ENCODE data around the gene APOE.
"Not testable (repeated sequence)": the region's sequence is repeated elsewhere in the genome, so short reads cannot be mapped to it uniquely, and the experiment has no call there.

Gene APOE

DNA sequence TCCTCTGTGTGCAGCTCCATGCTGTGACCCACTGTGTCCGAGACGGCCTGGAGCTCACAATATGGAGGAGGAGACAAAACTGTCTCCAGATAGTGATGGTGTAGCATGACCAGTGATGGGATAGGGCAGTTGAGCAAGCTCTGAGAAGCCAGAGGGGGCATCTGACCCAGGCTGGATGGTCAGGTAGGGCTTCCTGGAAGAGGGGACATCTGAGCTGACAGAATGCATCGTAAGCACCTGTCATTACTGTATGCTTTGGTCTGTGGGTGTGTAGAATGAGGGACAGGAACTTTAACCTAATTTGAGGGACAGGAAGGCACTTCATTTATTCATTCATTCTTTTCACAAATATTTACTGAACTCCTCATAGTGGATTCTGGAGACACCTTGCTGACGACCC, 21.0 kb upstream of the APOE start:
- Histone ChIP-seq H3K4me1 (ENCODE audit: control insufficient read depth, insufficient read depth, low read length) (peaks cover 1% of the 10 kb centered on the region; the same call in 1 of the 2 replicates), H3K27me3 (ENCODE audit: control insufficient read depth, insufficient read depth, low read length) (no peaks in the 10 kb centered on the region), H3K27ac (ENCODE audit: low read length) (no peak overlapping the region), H3K9me3 (ENCODE audit: control insufficient read depth, insufficient read depth, low read length) (no peaks in the 10 kb centered on the region), H3K4me3 (ENCODE audit: low read length) (no peak overlapping the region), H3K36me3 (ENCODE audit: control insufficient read depth, insufficient read depth, low read length) (peaks cover 19% of the 10 kb centered on the region)
- no CpG with 5 or more reads among the region's 4 CpGs for WGBS (ENCODE audit: insufficient coverage, insufficient read length)
- no peak for DNase-seq (ENCODE audit: low read depth, low spot score)

DNA sequence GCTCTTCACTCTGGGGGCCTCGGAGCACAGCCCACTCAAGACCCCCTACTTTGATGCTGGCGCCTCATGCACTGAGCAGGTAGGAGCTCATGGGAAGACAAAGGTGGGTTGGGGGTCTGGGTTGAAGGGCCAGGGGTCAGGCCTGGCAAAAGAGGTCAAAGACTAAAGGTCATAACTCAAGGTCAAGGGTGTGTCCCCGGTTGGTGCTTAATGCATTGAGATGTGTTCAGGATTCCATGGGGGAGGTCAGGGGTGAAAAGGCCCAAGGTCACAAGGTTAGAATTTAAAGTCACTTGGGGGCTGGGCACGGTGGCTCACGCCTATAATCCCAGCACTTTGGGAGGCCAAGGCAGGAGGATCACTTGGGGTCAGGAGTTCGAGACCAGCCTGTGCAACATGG, 19.5 kb upstream of the APOE start:
- WGBS (ENCODE audit: insufficient coverage, insufficient read length), result no CpG with 5 or more reads among the region's 6 CpGs
- Histone ChIP-seq H3K27me3 (ENCODE audit: control insufficient read depth, insufficient read depth, low read length) (no peaks in the 10 kb centered on the region), H3K36me3 (ENCODE audit: control insufficient read depth, insufficient read depth, low read length) (peaks cover 17% of the 10 kb centered on the region), H3K9me3 (ENCODE audit: control insufficient read depth, insufficient read depth, low read length) (no peaks in the 10 kb centered on the region), H3K27ac (ENCODE audit: low read length) (no peak overlapping the region), H3K4me3 (ENCODE audit: low read length) (no peak overlapping the region), H3K4me1 (ENCODE audit: control insufficient read depth, insufficient read depth, low read length) (no peaks in the 10 kb centered on the region)
- DNase-seq (ENCODE audit: low read depth, low spot score), result no peak

DNA sequence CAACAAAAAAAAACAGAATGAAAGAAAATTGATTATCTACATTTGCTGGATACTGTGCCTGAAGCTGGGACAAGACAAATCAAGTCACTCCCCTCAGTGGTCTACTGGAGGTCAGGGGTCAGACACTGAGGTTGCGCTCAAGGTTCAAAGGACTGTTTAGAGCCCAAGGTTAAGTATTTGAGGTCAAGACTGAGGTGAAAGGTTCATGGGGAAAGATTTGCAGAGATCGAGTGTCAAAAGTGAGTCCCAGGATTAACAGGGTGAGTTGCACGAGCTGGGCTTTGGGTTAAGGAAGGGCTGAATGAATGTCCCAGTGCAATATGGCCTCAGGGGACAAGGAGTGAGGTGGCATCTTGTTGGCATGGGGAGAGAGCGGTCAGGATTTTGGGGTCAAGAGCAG, 17.9 kb upstream of the APOE start:
- H3K27me3 ChIP-seq (ENCODE audit: control insufficient read depth, insufficient read depth, low read length), result no peaks in the 10 kb centered on the region
- no peaks in the 10 kb centered on the region for H3K4me1 ChIP-seq (ENCODE audit: control insufficient read depth, insufficient read depth, low read length)
- DNase-seq (ENCODE audit: low read depth, low spot score), result no peak
- no peaks in the 10 kb centered on the region for H3K9me3 ChIP-seq (ENCODE audit: control insufficient read depth, insufficient read depth, low read length)
- H3K27ac ChIP-seq (ENCODE audit: low read length), result no peak overlapping the region
- H3K4me3 ChIP-seq (ENCODE audit: low read length), result no peak overlapping the region
- peaks cover 17% of the 10 kb centered on the region for H3K36me3 ChIP-seq (ENCODE audit: control insufficient read depth, insufficient read depth, low read length)
- WGBS (ENCODE audit: insufficient coverage, insufficient read length), result no CpG with 5 or more reads among the region's 4 CpGs

DNA sequence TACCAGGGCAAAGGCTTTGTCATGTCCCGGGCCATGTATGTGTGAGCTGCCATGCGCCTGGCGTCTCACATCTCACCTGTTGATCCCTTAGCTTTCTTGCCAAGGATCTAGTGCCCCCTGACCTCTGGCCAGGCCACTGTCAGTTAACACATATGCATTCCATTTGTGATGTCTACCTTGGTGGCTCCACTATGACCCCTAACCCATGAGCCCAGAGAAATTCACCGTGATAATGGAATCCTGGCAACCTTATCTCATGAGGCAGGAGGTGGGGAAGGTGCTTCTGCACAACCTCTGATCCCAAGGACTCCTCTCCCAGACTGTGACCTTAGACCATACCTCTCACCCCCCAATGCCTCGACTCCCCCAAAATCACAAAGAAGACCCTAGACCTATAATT, 17.3 kb upstream of the APOE start:
- not testable (repeated sequence) for H3K4me1 ChIP-seq (ENCODE audit: control insufficient read depth, insufficient read depth, low read length); H3K4me3 ChIP-seq (ENCODE audit: low read length); H3K27me3 ChIP-seq (ENCODE audit: control insufficient read depth, insufficient read depth, low read length); H3K27ac ChIP-seq (ENCODE audit: low read length); H3K9me3 ChIP-seq (ENCODE audit: control insufficient read depth, insufficient read depth, low read length); DNase-seq (ENCODE audit: low read depth, low spot score)
- H3K36me3 ChIP-seq (ENCODE audit: control insufficient read depth, insufficient read depth, low read length), result peaks cover 22% of the 10 kb centered on the region
- no CpG with 5 or more reads among the region's 5 CpGs for WGBS (ENCODE audit: insufficient coverage, insufficient read length)

DNA sequence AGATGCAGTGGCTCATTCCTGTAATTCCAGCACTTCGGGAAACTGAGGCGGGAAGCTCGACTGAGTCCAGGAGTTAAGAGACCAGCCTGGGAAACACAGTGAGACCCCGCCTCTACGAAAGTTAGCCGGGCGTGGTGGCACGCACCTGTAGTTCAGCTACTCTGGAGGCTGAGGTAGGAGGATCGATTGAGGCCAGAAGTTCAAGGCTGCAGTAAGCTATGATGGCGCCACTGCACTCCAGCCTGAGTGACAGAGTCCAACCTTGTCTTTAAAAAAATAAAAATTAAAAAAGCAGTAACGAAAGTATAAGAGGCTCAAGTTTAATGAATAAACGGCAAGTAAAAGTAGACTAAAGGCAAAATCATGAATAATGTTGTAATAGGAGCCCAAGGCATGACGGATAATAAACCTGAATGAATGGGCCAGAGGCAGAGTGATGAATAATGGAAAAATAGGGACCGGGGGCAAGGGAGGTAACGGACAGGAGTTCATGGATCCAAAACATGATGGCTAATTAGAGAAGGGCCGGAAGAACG, 15.7 kb upstream of the APOE start:
- WGBS (ENCODE audit: insufficient coverage, insufficient read length), result no CpG with 5 or more reads among the region's 17 CpGs
- H3K36me3 ChIP-seq (ENCODE audit: control insufficient read depth, insufficient read depth, low read length), result peaks cover 30% of the 10 kb centered on the region

DNA sequence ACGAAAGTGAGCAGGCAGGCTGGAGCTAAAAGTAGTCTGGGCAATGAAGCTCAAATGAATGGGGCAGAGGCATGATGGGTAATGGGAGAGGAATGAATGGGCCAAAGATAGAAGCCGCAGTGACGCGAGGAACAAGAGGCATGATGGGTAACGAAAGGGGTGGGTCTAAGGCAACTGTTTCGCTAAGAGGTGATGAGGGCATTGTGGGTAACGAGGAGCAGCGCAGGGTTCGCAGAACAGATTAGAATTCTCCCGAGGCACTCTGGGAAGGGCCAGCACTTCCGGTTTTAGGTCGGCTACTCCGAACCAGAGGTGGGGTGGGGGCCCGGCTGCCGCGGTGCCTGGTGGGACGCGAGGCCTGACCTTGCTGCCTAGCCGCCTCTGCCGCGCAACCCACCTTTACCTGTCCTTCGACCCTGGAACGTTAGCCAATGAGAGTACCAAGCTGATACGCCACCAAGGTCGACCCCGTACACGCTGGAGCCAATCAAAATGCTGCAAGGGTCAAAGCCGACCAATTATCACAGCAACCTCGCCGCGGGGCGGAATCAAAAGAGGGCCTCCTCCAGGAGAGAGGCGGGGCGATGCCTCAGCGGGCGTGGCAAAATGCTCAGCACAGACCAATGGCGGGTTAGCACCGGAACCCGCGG, 15.1 kb upstream of the APOE start:
- peak; percentile 99 for DNase-seq (ENCODE audit: low read depth, low spot score)
- Histone ChIP-seq H3K27me3 (ENCODE audit: control insufficient read depth, insufficient read depth, low read length) (no peaks in the 10 kb centered on the region), H3K27ac (ENCODE audit: low read length) (no peak overlapping the region), H3K9me3 (ENCODE audit: control insufficient read depth, insufficient read depth, low read length) (no peaks in the 10 kb centered on the region), H3K36me3 (ENCODE audit: control insufficient read depth, insufficient read depth, low read length) (peaks cover 33% of the 10 kb centered on the region), H3K4me3 (ENCODE audit: low read length) (peak overlapping the region; percentile 1; the same call in 1 of the 2 replicates), H3K4me1 (ENCODE audit: control insufficient read depth, insufficient read depth, low read length) (no peaks in the 10 kb centered on the region)
- WGBS (ENCODE audit: insufficient coverage, insufficient read length), result no CpG with 5 or more reads among the region's 40 CpGs

More for the DNA sequence above, 15.7 kb upstream of the APOE start:
- Histone ChIP-seq H3K4me1 (ENCODE audit: control insufficient read depth, insufficient read depth, low read length) (no peaks in the 10 kb centered on the region), H3K4me3 (ENCODE audit: low read length) (peak overlapping the region; percentile 1; the same call in 1 of the 2 replicates), H3K27me3 (ENCODE audit: control insufficient read depth, insufficient read depth, low read length) (no peaks in the 10 kb centered on the region), H3K9me3 (ENCODE audit: control insufficient read depth, insufficient read depth, low read length) (no peaks in the 10 kb centered on the region), H3K27ac (ENCODE audit: low read length) (no peak overlapping the region)
- no peak for DNase-seq (ENCODE audit: low read depth, low spot score)

DNA sequence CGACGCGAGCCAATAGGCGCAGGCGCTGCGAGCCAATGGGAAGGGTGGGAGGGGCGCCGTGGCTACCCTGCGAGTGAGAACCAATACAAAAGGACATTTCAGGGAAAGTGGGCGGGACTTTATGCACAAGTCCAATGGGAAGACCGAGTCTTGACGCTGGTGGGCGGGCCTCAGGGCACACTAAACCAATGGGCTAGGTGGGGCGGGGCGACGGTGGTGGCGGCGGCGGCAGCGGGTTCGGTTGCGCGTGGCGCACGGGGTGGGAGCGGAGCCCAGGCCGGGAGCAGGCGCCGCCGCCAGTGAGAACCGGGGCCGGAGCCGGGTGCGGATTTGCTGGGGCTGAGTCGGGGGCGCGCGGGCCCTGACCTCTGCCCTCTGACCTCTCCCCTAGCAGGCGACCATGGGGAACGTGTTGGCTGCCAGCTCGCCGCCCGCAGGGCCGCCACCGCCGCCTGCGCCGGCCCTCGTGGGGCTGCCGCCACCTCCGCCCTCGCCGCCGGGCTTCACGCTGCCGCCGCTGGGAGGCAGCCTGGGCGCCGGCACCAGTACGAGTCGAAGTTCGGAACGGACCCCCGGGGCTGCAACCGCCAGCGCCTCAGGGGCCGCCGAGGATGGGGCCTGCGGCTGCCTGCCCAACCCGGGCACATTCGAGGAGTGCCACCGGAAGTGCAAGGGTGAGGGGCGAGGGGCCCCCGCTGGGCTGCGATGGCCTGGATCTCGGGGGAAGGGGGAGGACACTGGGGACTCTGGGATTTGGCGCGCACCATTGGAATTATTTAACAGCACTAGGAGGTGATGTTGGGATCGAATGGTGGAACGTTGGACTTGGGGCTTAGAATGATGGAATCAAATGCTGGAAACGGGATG, 14.3 kb upstream of the APOE start, which contains the start of gene TOMM40:
Gene TOMM40, plus strand, starts transcription at position 239 of the 867 bp plus-strand sequence. Its CDS starts 162 bp downstream, at position 401.
- Histone ChIP-seq H3K36me3 (ENCODE audit: control insufficient read depth, insufficient read depth, low read length) (peaks cover 32% of the 10 kb centered on the region), H3K4me3 (ENCODE audit: low read length) (peak within 1 kb of the TSS; percentile 52), H3K27me3 (ENCODE audit: control insufficient read depth, insufficient read depth, low read length) (no peaks in the 10 kb centered on the region), H3K9me3 (ENCODE audit: control insufficient read depth, insufficient read depth, low read length) (no peaks in the 10 kb centered on the region), H3K27ac (ENCODE audit: low read length) (no peak within 1 kb of the TSS), H3K4me1 (ENCODE audit: control insufficient read depth, insufficient read depth, low read length) (no peaks in the 10 kb centered on the region)
- WGBS (ENCODE audit: insufficient coverage, insufficient read length), result no CpG with 5 or more reads among the region's 81 CpGs
- peak; percentile 99 for DNase-seq (ENCODE audit: low read depth, low spot score)

DNA sequence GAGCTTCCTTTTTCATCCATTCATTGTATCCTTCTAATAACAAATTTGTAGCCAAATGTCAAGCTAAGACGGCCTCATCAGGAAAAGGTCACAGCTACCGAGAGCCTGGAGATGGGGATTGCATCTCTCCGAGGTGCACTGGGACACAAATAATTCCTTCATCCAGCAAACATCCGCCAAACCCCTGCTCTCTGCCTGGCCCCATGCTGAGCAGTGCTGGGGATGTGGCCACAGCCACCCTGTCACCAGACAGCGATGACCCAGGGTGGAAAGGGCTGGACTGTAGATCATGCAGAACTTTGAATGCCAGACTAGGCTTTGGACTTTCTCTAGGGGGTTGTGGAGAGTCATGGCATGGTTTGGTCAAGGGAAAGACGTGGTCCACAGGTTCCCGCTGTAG, 12.7 kb upstream of the APOE start:
- peaks cover 36% of the 10 kb centered on the region for H3K36me3 ChIP-seq (ENCODE audit: control insufficient read depth, insufficient read depth, low read length)
- H3K27me3 ChIP-seq (ENCODE audit: control insufficient read depth, insufficient read depth, low read length), result no peaks in the 10 kb centered on the region
- no peaks in the 10 kb centered on the region for H3K9me3 ChIP-seq (ENCODE audit: control insufficient read depth, insufficient read depth, low read length)
- H3K4me1 ChIP-seq (ENCODE audit: control insufficient read depth, insufficient read depth, low read length), result no peaks in the 10 kb centered on the region
- WGBS (ENCODE audit: insufficient coverage, insufficient read length), result no CpG with 5 or more reads among the region's 7 CpGs
- no peak for DNase-seq (ENCODE audit: low read depth, low spot score)
- no peak overlapping the region for H3K27ac ChIP-seq (ENCODE audit: low read length)
- no peak overlapping the region for H3K4me3 ChIP-seq (ENCODE audit: low read length)

DNA sequence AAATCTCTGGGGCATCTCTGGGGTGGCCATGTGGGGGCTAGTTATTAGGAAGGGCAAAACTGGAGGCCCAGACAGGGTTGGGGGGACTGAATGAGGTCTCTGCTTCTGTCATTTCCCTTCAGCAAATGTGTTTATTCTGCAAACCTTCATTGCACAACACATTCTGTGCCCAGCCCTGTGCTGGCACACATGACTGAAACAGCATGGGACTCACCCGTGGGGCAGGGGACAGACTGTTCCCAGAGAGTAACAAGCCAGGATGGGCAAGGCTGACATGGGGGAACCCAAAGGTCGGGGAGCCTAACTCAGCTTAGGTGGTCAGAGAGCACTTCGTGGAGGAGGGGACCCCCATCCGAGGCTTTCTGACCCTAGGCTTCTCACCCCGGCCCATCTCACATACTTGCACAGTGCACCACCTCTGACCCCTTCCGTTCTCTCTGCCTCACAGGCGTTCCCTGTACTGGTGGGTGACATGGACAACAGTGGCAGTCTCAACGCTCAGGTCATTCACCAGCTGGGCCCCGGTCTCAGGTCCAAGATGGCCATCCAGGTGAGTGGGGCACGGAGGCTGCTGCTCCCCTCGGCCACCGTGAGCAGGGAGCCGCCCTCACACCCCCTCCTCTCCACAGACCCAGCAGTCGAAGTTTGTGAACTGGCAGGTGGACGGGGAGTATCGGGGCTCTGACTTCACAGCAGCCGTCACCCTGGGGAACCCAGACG, 12.1 kb upstream of the APOE start:
- H3K36me3 ChIP-seq (ENCODE audit: control insufficient read depth, insufficient read depth, low read length), result peaks cover 35% of the 10 kb centered on the region
- H3K27me3 ChIP-seq (ENCODE audit: control insufficient read depth, insufficient read depth, low read length), result no peaks in the 10 kb centered on the region
- no CpG with 5 or more reads among the region's 18 CpGs for WGBS (ENCODE audit: insufficient coverage, insufficient read length)
- H3K9me3 ChIP-seq (ENCODE audit: control insufficient read depth, insufficient read depth, low read length), result no peaks in the 10 kb centered on the region
- no peak overlapping the region for H3K4me3 ChIP-seq (ENCODE audit: low read length)
- H3K27ac ChIP-seq (ENCODE audit: low read length), result no peak overlapping the region
- no peaks in the 10 kb centered on the region for H3K4me1 ChIP-seq (ENCODE audit: control insufficient read depth, insufficient read depth, low read length)
- no peak for DNase-seq (ENCODE audit: low read depth, low spot score)

DNA sequence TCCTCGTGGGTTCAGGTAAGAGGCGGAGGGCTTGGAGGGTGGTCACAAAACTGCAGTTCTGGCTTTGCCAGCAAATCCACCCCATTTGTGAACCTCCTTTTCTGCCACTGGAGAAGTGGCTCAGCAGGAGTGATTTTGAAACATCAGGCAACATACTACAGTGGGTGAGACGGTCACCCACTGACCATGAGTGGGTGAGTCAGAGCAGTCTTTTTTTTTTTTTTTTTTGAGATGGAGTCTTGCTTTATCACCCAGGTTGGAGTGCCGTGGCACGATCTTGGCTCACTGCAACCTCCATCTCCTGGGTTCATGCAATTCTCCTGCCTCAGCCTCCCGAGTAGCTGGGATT, 11.6 kb upstream of the APOE start:
- Histone ChIP-seq H3K27me3 (ENCODE audit: control insufficient read depth, insufficient read depth, low read length) (no peaks in the 10 kb centered on the region), H3K27ac (ENCODE audit: low read length) (no peak overlapping the region), H3K9me3 (ENCODE audit: control insufficient read depth, insufficient read depth, low read length) (no peaks in the 10 kb centered on the region), H3K4me1 (ENCODE audit: control insufficient read depth, insufficient read depth, low read length) (no peaks in the 10 kb centered on the region), H3K36me3 (ENCODE audit: control insufficient read depth, insufficient read depth, low read length) (peaks cover 35% of the 10 kb centered on the region), H3K4me3 (ENCODE audit: low read length) (no peak overlapping the region)
- DNase-seq (ENCODE audit: low read depth, low spot score), result no peak
- no CpG with 5 or more reads among the region's 6 CpGs for WGBS (ENCODE audit: insufficient coverage, insufficient read length)

All from iPS DF 6.9 (cell line).